GM08714 (cell line): ENCODE data around the gene TELO2.

Experiments used
- H3K4me3 ChIP-seq: fragments of 200-500 bp; sonication (Bioruptor generic); 2 replicates; pipeline ENCODE4 v1.5.1; 2014; ENCODE audit warnings: mild to moderate bottlenecking, low read length, inconsistent platforms
- ZNF274 ChIP-seq: IDR thresholded peaks from 2 replicates; pipeline ENCODE4 v1.6.1; 2012; ENCODE audit warnings: mild to moderate bottlenecking, low read depth, low read length

TELO2 gene

DNA sequence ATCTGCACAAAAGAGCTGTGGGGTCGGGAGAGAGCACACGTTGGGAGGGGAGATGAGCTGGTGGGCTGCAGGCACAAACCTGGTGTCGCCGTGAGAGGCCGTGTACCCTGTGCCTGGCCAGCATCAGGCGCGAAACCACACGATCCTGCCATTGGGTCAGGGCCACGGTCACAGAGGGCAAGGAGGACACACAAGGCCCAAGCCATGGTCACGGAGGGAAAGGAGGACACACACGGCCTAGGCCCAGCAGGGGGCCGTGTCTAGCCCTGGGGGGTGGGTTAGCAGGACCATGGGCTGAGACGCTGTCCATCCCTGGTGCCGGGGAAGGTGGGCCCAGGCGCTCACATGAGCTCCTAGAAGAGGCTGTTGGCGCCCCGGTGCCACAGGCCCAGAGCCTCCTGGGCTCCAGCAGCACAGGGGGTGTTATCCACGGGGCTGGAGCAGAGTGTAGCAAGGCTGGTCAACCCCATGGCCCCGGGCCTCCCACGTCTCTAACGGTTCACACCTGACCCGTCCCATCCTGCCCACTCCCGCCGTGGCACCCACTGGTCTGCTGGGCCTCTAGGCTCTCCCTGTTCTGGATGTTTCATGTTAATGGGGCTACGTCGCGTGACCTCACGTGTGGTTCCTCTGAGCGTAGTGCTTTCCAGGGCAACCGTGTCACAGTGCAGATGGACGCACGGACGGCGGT lies 41.3 kb upstream of the TELO2 start:
- no peak for TF ChIP-seq ZNF274

GRCh38 chr16:1452530-1452929 lies 40.6 kb upstream of the TELO2 start:
- H3K4me3 ChIP-seq = no peak overlapping the region
- TF ChIP-seq ZNF274 = no peak

More for the DNA sequence above, 41.3 kb upstream of the TELO2 start:
- H3K4me3 ChIP-seq = no peak overlapping the region

DNA sequence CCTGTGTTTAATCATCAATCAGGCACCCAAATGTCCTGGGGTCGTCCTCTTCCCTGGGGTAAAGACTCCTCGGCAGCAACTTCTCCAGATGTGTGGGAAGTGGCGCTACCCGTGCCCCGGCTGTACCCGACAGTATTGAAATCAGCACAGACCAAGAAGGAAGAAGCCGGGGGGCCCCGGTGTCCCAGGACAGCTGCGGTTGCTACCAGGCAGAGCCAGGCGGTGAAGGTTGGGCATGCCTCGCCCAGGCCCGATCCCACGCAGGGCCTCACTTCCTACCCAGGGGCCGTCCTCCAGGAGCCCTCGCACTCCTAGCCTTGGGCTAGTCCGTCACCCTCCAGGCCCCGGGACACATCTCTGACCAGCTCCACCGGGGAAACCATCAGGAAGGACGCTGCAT lies 39.8 kb upstream of the TELO2 start:
- no peak overlapping the region for H3K4me3 ChIP-seq
- no peak for TF ChIP-seq ZNF274

GRCh38 chr16:1454561-1454960 lies 38.6 kb upstream of the TELO2 start:
- H3K4me3 ChIP-seq = no peak overlapping the region
- no peak for TF ChIP-seq ZNF274

DNA sequence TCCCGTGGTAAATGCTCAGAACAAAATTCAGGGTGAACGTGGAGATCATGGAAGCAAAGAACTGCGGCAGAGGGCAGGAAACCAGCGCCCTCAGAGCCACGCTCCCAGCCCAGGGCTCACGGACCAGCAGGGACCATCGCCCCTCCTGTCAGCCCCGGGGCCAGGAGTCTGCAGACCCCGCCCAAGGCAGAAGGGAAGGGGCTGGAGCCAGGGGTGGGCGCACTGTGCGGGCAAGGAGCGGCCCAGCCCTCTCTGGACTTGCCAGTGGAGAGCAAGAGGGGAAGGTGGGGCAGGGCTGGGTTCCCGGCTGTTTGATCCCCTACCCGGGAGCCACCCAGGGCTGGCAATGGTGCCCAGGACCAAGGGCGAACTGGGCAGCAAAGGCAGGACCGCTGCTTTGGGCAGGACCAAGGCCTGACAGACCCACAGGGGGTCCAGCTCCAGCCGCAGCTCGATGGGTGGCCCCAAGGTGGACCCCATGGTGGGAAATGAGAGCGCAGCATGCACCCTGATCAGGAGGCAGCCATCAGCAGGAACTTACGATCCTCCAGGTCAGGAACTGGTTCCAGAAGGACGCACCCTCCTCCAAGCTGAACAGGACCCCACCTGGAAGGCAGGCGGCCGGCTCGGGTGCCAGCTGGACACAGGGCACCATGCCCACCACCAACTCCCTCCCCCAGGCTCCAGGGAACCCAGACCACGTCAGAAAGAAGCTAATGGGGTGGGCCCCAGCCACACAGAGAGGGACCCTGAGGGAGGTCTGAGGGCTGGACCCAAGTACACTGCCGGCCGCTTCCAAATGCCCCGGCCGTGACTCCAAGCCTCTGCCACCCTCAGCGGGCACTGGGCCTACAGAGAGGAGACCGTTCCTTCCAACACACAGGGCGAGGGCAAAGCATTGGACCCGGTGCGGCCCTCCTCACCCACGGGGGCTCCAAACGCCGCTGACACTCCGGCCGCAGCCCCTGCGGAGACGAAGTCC lies 37.7 kb upstream of the TELO2 start:
- TF ChIP-seq ZNF274 = no peak
- no peak overlapping the region for H3K4me3 ChIP-seq

DNA sequence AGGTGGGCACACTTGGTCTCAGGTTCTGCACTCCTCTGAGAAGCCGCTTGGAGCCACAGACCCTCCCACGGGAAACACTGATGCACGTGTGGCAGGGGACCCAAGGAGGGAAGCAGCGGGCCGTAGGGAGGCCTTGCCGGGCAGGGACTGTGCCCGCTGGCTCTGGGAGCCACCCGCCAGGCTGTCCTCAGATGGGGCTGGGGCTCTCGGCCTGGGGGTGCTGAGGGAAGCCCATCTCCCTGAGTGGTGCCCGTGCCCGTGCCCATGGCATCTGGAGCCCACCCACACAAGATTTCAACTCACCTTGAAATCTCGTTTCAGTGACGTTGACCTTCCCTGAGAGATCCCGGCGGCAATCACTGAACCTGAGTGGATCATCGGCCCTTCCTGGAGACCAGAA lies 36.2 kb upstream of the TELO2 start:
- TF ChIP-seq ZNF274 = no peak

GRCh38 chr16:1457489-1458245 lies 35.5 kb upstream of the TELO2 start:
- TF ChIP-seq ZNF274 = no peak
- H3K4me3 ChIP-seq = no peak overlapping the region

More for the DNA sequence above, 36.2 kb upstream of the TELO2 start:
- H3K4me3 ChIP-seq = no peak overlapping the region

- no peak for TF ChIP-seq ZNF274
- H3K4me3 ChIP-seq = no peak overlapping the region
These were observed 34.7 kb upstream of the TELO2 start for GRCh38 chr16:1458336-1458976.

DNA sequence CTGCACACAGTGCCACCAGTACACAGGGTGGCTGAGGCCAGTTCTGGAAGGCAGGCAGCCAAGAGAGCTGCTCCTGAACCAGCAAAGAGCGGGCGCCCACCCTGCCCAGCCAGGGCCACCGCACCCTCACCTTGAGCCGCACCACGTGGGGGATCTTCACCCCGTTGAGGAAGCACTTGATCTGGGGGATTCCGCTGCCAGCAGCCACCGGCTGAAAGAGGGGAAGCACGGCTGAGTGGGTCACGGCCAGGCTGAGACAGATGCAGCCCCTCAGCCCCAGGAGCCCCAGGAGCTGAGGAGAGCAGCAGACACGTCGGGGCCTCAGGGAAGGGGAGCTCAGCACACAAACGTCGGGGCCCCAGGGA lies 34.2 kb upstream of the TELO2 start:
- no peak overlapping the region for H3K4me3 ChIP-seq
- TF ChIP-seq ZNF274 = no peak

DNA sequence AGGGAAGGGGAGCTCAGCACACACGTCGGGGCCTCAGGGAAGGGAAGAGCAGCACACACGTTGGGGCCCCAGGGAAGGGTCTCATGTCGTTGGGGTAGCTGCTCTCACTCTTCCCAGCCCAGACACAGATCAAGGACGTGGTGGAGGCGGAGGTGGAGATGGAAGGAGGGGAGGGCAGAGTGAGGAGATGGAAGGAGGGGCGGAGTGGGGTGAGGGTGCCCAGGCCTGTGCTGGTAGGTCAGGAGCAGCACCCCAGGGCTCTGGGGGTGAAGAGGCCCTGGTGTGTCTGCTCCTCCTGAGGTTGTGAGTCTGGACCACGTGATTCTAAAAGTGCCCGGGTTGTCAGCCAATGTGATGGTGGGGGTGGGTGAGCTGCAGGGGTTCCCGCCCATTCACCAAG lies 33.2 kb upstream of the TELO2 start:
- no peak overlapping the region for H3K4me3 ChIP-seq

DNA sequence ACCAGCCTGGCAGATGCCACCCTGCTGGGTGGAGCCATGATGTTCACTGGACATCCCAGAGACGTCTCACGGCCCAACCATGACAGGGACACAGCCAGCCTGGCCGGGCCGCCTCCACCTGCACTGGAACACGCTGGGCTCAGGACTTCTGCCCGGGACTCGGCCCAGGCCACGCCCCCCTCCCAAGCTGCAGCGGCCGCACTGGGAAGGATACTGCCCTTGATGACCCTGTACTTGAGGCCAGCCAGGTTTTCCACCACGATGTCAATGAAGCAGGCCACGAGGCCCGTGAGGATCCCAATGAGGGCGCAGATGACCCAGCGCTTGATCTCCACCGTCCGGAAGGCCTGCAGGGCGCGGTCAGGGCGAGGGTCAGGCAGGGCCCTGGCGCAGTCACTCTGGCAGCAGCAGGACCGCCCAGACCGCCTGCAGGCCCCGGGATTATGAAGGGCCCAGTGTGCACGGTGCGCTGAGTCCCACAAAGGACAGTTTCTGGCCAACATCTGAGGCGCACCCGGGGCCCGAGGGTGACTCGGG lies 32.5 kb upstream of the TELO2 start:
- no peak overlapping the region for H3K4me3 ChIP-seq
- no peak for TF ChIP-seq ZNF274

More for the DNA sequence above, 33.2 kb upstream of the TELO2 start:
- no peak for TF ChIP-seq ZNF274

DNA sequence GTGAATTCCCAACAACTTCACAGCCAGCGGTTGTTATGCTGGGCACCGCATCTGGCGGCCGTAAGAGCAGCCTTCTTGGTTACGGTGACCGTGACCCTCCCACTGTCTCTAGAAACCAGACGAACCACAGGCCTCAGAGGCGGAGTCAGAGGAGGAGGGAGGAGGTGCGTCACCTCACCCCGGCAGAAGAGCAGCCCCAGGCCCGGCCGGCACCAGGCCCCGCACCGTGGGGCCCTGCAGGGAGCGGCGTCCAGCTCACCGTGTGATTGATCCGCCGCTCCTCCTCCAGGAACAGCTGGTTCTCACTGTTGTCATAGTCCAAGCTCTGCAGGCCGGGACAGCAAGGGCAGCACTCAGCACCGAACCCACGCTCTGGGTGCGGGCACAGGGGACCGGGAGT lies 32.0 kb upstream of the TELO2 start:
- no peak overlapping the region for H3K4me3 ChIP-seq
- no peak for TF ChIP-seq ZNF274

GRCh38 chr16:1464196-1464893 lies 28.8 kb upstream of the TELO2 start:
- H3K4me3 ChIP-seq = no peak overlapping the region
- no peak for TF ChIP-seq ZNF274
